A549 (cell line): ENCODE measurements around the gene BRD8.

Experiments used
- BHLHE40 ChIP-seq: IDR thresholded peaks from 2 replicates; pipeline ENCODE4 v1.6.1; 2012; ENCODE audit warnings: low read depth, low read length, inconsistent platforms
- CTCF ChIP-seq: fragments of >200 bp; sonication (Bioruptor Twin); formaldehyde crosslinking; IDR thresholded peaks from 3 replicates; pipeline ENCODE4 v1.5.1; 2016
- RCOR1 ChIP-seq: fragments of 150-350 bp; IDR thresholded peaks from 2 replicates; pipeline ENCODE4 v1.6.1; 2014; ENCODE audit warnings: antibody characterized with exemption, low read length, low read depth
- ZSCAN20 ChIP-seq: fragments of 250-450 bp; sonication (Bioruptor Pico); IDR thresholded peaks from 2 replicates; pipeline ENCODE4 v1.8.0; 2022; ENCODE audit warnings: mild to moderate bottlenecking, moderate library complexity

GRCh38 chr5:138105709-138106108 is 72.7 kb downstream of the BRD8 start:
- TF ChIP-seq CTCF: no peak
- no peak for TF ChIP-seq ZSCAN20
- TF ChIP-seq BHLHE40: no peak
- no peak for TF ChIP-seq RCOR1
